DMS79 treated with DMSO at 0.1 percent for 48 hours (cell line): ENCODE measurements around the gene TAX1BP1.
"Not testable (repeated sequence)": the region's sequence is repeated elsewhere in the genome, so short reads cannot be mapped to it uniquely, and the experiment has no call there.

ENCODE experiments used
- DNase-seq: peaks from one replicate; lab custom pipeline; 2025; lab: John Stamatoyannopoulos, UW

Gene TAX1BP1

GRCh38 chr7:27843584-27844305 is 103.8 kb downstream of the TAX1BP1 start:
- DNase-seq: no peak

- no peak for DNase-seq
Measured at GRCh38 chr7:27846388-27846787, 106.4 kb downstream of the TAX1BP1 start.

- DNase-seq: no peak
Measured at GRCh38 chr7:27850531-27850930, 110.6 kb downstream of the TAX1BP1 start.

- DNase-seq: not testable (repeated sequence)
Measured at GRCh38 chr7:27856703-27857485, 116.9 kb downstream of the TAX1BP1 start.

GRCh38 chr7:27860800-27861199 is 120.8 kb downstream of the TAX1BP1 start:
- DNase-seq: no peak

GRCh38 chr7:27861747-27862146 is 121.8 kb downstream of the TAX1BP1 start:
- DNase-seq: no peak

- DNase-seq: no peak
Measured at GRCh38 chr7:27863880-27864279, 123.9 kb downstream of the TAX1BP1 start.

GRCh38 chr7:27866256-27866655 is 126.3 kb downstream of the TAX1BP1 start:
- DNase-seq: no peak

GRCh38 chr7:27866828-27867672 is 127.1 kb downstream of the TAX1BP1 start:
- no peak for DNase-seq

- DNase-seq: no peak
Measured at GRCh38 chr7:27868131-27868550, 128.2 kb downstream of the TAX1BP1 start.

- no peak for DNase-seq
Measured at GRCh38 chr7:27869056-27869455, 129.1 kb downstream of the TAX1BP1 start.

GRCh38 chr7:27870595-27870994 is 130.6 kb downstream of the TAX1BP1 start:
- DNase-seq: no peak

- DNase-seq: no peak
Measured at GRCh38 chr7:27871086-27871485, 131.1 kb downstream of the TAX1BP1 start.

- no peak for DNase-seq
Measured at GRCh38 chr7:27871866-27872265, 131.9 kb downstream of the TAX1BP1 start.

- DNase-seq: no peak
Measured at GRCh38 chr7:27872356-27873275, 132.7 kb downstream of the TAX1BP1 start.

- no peak for DNase-seq
Measured at GRCh38 chr7:27873981-27874957, 134.3 kb downstream of the TAX1BP1 start.

GRCh38 chr7:27875061-27875460 is 135.1 kb downstream of the TAX1BP1 start:
- no peak for DNase-seq

GRCh38 chr7:27875832-27876231 is 135.9 kb downstream of the TAX1BP1 start:
- no peak for DNase-seq

GRCh38 chr7:27876756-27877155 is 136.8 kb downstream of the TAX1BP1 start:
- no peak for DNase-seq
